HepG2 (cell line): ENCODE measurements around the gene ALDOA. TPM values are rescaled to one million over a fixed set of nuclear protein-coding genes. Genes with fewer than 3 reads are reported as not detected.

Experiments
- ARID4A ChIP-seq: sonication (generic); formaldehyde crosslinking; IDR thresholded peaks from 2 replicates; pipeline ENCODE4 v1.5.0; 2020; ENCODE audit warnings: mild to moderate bottlenecking, missing genetic modification reagents, borderline replicate concordance
- BCL6 ChIP-seq: IDR thresholded peaks from 2 replicates; pipeline ENCODE4 v1.6.1; 2016; ENCODE audit warnings: missing genetic modification reagents, missing compliant biosample characterization
- EED ChIP-seq: sonication (generic); formaldehyde crosslinking; IDR thresholded peaks from 2 replicates; pipeline ENCODE4 v1.5.0; 2020; ENCODE audit warnings: mild to moderate bottlenecking, missing genetic modification reagents
- GTF3A ChIP-seq: sonication (generic); formaldehyde crosslinking; conservative IDR thresholded peaks from 2 replicates; pipeline ENCODE4 v1.4.0; 2020; ENCODE audit warnings: mild to moderate bottlenecking, missing genetic modification reagents
- KLF12 ChIP-seq: sonication (generic); formaldehyde crosslinking; IDR thresholded peaks from 2 replicates; pipeline ENCODE4 v1.4.0; 2020; ENCODE audit warnings: missing genetic modification reagents, borderline replicate concordance
- MEIS2 ChIP-seq: sonication (generic); formaldehyde crosslinking; IDR thresholded peaks from 2 replicates; pipeline ENCODE4 v1.9.0; 2021; ENCODE audit warnings: mild to moderate bottlenecking, missing genetic modification reagents
- RBFOX2 ChIP-seq: fragments of 200-400 bp; formaldehyde crosslinking; IDR thresholded peaks from 2 replicates; pipeline ENCODE4 v1.6.1; 2017; ENCODE audit warnings: low read depth, mild to moderate bottlenecking, low read length
- SAFB2 ChIP-seq: sonication (generic); formaldehyde crosslinking; IDR thresholded peaks from 2 replicates; pipeline ENCODE4 v1.5.1; 2020; ENCODE audit warnings: missing genetic modification reagents, low read depth, mild to moderate bottlenecking, borderline replicate concordance
- SRF ChIP-seq: IDR thresholded peaks from 2 replicates; pipeline ENCODE4 v1.6.1; 2011; ENCODE audit warnings: mild to moderate bottlenecking, low read depth, low read length, moderate library complexity
- TFDP2 ChIP-seq: sonication (generic); formaldehyde crosslinking; IDR thresholded peaks from 2 replicates; pipeline ENCODE4 v1.4.0; 2020; ENCODE audit warnings: missing genetic modification reagents
- ZBTB14 ChIP-seq: sonication (generic); formaldehyde crosslinking; IDR thresholded peaks from 2 replicates; pipeline ENCODE4 v1.4.0; 2020; ENCODE audit warnings: missing genetic modification reagents
- ZFX ChIP-seq: sonication (generic); formaldehyde crosslinking; IDR thresholded peaks from 2 replicates; pipeline ENCODE4 v1.4.0; 2020; ENCODE audit warnings: mild to moderate bottlenecking, low read depth, missing genetic modification reagents, moderate library complexity
- ZKSCAN8 ChIP-seq: IDR thresholded peaks from 2 replicates; pipeline ENCODE4 v1.6.1; 2016; ENCODE audit warnings: borderline replicate concordance, missing genetic modification reagents, missing compliant biosample characterization
- ZNF34 ChIP-seq: sonication (generic); formaldehyde crosslinking; IDR thresholded peaks from 2 replicates; pipeline ENCODE4 v1.4.0; 2020; ENCODE audit warnings: mild to moderate bottlenecking, missing genetic modification reagents, borderline replicate concordance
- ZNF556 ChIP-seq: sonication (generic); formaldehyde crosslinking; IDR thresholded peaks from 2 replicates; pipeline ENCODE4 v1.4.0; 2020; ENCODE audit warnings: mild to moderate bottlenecking, missing genetic modification reagents, borderline replicate concordance
- ZNF737 ChIP-seq: sonication (generic); formaldehyde crosslinking; IDR thresholded peaks from 2 replicates; pipeline ENCODE4 v1.5.0; 2020; ENCODE audit warnings: missing genetic modification reagents, mild to moderate bottlenecking, borderline replicate concordance
- ZNF883 ChIP-seq: sonication (generic); formaldehyde crosslinking; IDR thresholded peaks from 2 replicates; pipeline ENCODE4 v1.5.1; 2020; ENCODE audit warnings: mild to moderate bottlenecking, missing genetic modification reagents; ENCODE audit errors: not compliant biosample characterization
- polyA plus RNA-seq, 8 experiments: library from polyadenylated mRNA; depleted of rRNA in 3 of 8; stranded (reverse) in 7 of 8; unstranded in 1 of 8; fragments of >200 nt; fragmentation: Illumina TruSeq in 4 of 8; extraction: Trizol in 4 of 8; gene quantifications; 2 replicates each; pipeline versions ENCODE4 v1.2.1 to v1.2.3, GENCODE V29; 2011 to 2016; ENCODE audit warnings: low read depth in 4 of 8, missing spikeins in 1 of 8, mixed read lengths in 1 of 8; ENCODE audit not compliant: insufficient read depth in 1 of 8
- total RNA-seq, 5 experiments: library from RNA; depleted of rRNA; stranded (reverse); fragments of >200 nt; fragmentation: Illumina TruSeq; extraction: Trizol; gene quantifications; 2 replicates each; pipeline ENCODE4 v1.2.3, GENCODE V29; 2016; ENCODE audit warnings: low read depth in 1 of 5
- TF ChIP-seq, protein P1 (sequence below): sonication (generic); formaldehyde crosslinking; IDR thresholded peaks from 2 replicates; pipeline ENCODE4 v1.8.1; 2023; ENCODE audit warnings: mild to moderate bottlenecking, missing genetic modification reagents
- TF ChIP-seq, protein P2 (sequence below): sonication (generic); formaldehyde crosslinking; IDR thresholded peaks from 2 replicates; pipeline ENCODE4 v1.4.0; 2020; ENCODE audit warnings: missing genetic modification reagents

The ALDOA gene
- total and polyA plus RNA-seq, 2 of the 13 experiments (the other 11 are each of a cell fraction or from before 2014, with no cell fraction given): 925 to 1,884 TPM

DNA sequence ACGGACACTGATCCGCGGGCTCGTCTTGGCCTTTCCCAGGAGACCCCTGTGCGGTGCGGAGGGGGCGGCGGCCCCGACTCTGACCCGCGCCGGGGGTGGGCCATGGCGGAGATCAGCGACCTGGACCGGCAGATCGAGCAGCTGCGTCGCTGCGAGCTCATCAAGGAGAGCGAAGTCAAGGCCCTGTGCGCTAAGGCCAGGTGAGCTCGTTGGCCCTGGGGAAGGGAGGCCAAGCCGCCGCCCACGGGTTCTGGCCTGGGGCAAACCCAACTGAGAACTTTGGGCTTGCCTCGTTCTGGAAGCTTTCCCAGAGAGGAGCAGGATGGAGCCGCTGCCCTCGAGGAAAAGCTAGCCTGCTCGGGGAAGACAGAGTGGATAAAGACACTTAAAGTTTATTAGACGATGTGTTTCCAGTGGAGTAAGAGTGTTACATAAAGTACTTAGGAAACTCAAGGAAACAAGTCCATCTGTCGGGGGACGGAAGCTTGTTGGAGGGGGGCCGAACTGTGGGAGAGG is 10.8 kb downstream of the ALDOA start (continued):
- TF ChIP-seq ARID4A: peak; percentile 10; the same call in 1 of the 2 replicates
- no peak for TF ChIP-seq ZNF556 (CRISPR knock-in tag)
- no peak for TF ChIP-seq SRF
- TF ChIP-seq, protein P1, sequence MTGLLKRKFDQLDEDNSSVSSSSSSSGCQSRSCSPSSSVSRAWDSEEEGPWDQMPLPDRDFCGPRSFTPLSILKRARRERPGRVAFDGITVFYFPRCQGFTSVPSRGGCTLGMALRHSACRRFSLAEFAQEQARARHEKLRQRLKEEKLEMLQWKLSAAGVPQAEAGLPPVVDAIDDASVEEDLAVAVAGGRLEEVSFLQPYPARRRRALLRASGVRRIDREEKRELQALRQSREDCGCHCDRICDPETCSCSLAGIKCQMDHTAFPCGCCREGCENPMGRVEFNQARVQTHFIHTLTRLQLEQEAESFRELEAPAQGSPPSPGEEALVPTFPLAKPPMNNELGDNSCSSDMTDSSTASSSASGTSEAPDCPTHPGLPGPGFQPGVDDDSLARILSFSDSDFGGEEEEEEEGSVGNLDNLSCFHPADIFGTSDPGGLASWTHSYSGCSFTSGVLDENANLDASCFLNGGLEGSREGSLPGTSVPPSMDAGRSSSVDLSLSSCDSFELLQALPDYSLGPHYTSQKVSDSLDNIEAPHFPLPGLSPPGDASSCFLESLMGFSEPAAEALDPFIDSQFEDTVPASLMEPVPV: no peak
- peak; percentile 7; the same call in 1 of the 2 replicates for TF ChIP-seq SAFB2 (CRISPR knock-in tag)
- TF ChIP-seq ZNF34 (CRISPR knock-in tag): peak; percentile 44; the same call in 1 of the 2 replicates
- peak; percentile 12; the same call in 1 of the 2 replicates for TF ChIP-seq RBFOX2
- TF ChIP-seq ZKSCAN8 (CRISPR knock-in tag): no peak
- 0 out of 2 replicates have a peak, but pooled peaks have one; percentile 14 for TF ChIP-seq KLF12 (CRISPR knock-in tag)
- no peak for TF ChIP-seq BCL6 (CRISPR knock-in tag)
- TF ChIP-seq ZBTB14 (CRISPR knock-in tag): peak; percentile 8; the same call in 1 of the 2 replicates
- 0 out of 2 replicates have a peak, but pooled peaks have one; percentile 22 for TF ChIP-seq ZFX
- TF ChIP-seq GTF3A (CRISPR knock-in tag): 0 out of 2 replicates have a peak, but pooled peaks have one; percentile 72
- TF ChIP-seq TFDP2: no peak
- TF ChIP-seq ZNF737: no peak
- no peak for TF ChIP-seq EED
- no peak for TF ChIP-seq ZNF883 (CRISPR knock-in tag)
- 0 out of 2 replicates have a peak, but pooled peaks have one; percentile 15 for TF ChIP-seq MEIS2 (CRISPR knock-in tag)
- TF ChIP-seq, protein P2, sequence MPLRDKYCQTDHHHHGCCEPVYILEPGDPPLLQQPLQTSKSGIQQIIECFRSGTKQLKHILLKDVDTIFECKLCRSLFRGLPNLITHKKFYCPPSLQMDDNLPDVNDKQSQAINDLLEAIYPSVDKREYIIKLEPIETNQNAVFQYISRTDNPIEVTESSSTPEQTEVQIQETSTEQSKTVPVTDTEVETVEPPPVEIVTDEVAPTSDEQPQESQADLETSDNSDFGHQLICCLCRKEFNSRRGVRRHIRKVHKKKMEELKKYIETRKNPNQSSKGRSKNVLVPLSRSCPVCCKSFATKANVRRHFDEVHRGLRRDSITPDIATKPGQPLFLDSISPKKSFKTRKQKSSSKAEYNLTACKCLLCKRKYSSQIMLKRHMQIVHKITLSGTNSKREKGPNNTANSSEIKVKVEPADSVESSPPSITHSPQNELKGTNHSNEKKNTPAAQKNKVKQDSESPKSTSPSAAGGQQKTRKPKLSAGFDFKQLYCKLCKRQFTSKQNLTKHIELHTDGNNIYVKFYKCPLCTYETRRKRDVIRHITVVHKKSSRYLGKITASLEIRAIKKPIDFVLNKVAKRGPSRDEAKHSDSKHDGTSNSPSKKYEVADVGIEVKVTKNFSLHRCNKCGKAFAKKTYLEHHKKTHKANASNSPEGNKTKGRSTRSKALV (CRISPR knock-in tag): no peak
